ENCODE measurements around the gene C21orf58.

C21orf58 gene

DNA sequence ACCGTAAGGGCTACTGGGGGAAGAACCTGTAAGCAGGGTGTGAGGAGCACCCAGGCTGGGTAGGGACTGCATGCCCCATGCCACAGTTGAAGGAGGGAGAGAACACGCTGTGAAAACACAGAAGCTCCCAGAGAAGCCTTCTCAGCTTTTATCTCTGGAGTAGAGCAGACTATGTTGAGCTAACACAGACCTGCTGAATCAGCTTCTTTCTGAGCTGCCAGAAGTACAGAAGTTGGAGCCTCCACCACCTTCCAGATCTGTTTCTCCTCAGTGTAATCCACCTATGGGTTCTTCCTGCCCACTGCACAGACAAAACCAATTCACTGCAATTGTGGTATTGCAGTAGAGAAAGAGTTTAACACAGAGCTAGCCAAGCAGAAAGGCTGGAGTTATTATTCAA, 32.1 kb downstream of the C21orf58 start:
- no peak for DNase-seq

- DNase-seq = no peak
These were observed 34.0 kb downstream of the C21orf58 start for GRCh38 chr21:46289655-46290179.

GRCh38 chr21:46287541-46287940, 36.1 kb downstream of the C21orf58 start:
- no peak for DNase-seq

DNA sequence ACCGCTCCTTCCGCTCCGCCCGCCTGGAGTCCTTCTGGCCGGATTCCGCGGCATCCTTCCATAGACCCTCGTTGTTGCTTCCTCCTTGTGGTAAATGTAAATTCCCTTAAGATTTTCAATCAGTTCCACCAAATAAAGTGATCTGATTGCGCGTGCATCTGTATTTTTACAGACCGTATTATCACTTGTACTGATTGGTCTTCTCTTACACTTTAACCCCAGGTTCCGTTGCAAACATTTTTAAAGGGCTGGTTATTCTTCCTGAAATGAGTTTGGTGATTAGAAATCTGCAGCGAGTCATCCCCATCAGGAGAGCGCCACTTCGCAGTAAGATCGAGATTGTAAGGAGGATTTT, 37.0 kb downstream of the C21orf58 start:
- DNase-seq = no peak

- DNase-seq = peak; percentile 78 to 87
These were observed 37.7 kb downstream of the C21orf58 start, which contains the start of gene YBEY for GRCh38 chr21:46285761-46286647. Gene YBEY (plus strand): TSS chr21:46286342. CDS start chr21:46286914, 572 bp downstream.

- DNase-seq = no peak
These were observed 38.4 kb downstream of the C21orf58 start, which contains the start of gene MCM3AP for GRCh38 chr21:46285206-46285661. Gene MCM3AP (minus strand): TSS chr21:46285611. CDS start chr21:46285286, 325 bp downstream.

DNA sequence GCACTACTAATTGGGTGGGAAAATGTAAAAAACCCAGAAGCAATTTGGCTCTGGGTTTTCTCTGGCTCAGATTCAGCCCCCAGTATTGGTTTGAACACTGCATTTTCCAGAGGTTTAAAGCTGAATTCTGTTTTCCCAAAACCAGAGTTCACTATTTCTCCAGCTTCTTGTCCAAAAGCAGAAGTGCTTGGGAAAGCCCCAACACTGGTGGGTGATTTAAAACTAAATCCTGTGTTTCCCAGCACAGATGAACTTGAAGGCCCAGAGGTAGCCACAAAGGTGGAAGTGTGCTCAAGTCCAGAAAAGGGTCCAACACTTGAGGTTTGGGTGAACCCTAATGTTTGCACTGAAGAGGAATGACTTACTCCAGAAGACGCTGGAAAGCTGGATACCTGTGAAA, 38.9 kb downstream of the C21orf58 start:
- DNase-seq = no peak

- DNase-seq = no peak
These were observed 39.5 kb downstream of the C21orf58 start for GRCh38 chr21:46284077-46284644.

- DNase-seq = no peak
These were observed 48.8 kb downstream of the C21orf58 start for GRCh38 chr21:46274797-46275390.

GRCh38 chr21:46273341-46273740, 50.3 kb downstream of the C21orf58 start:
- DNase-seq = no peak

GRCh38 chr21:46269466-46269865, 54.2 kb downstream of the C21orf58 start:
- DNase-seq = no peak

GRCh38 chr21:46268371-46268770, 55.3 kb downstream of the C21orf58 start:
- DNase-seq = no peak

- DNase-seq = no peak
These were observed 56.7 kb downstream of the C21orf58 start for GRCh38 chr21:46266946-46267345.

DNA sequence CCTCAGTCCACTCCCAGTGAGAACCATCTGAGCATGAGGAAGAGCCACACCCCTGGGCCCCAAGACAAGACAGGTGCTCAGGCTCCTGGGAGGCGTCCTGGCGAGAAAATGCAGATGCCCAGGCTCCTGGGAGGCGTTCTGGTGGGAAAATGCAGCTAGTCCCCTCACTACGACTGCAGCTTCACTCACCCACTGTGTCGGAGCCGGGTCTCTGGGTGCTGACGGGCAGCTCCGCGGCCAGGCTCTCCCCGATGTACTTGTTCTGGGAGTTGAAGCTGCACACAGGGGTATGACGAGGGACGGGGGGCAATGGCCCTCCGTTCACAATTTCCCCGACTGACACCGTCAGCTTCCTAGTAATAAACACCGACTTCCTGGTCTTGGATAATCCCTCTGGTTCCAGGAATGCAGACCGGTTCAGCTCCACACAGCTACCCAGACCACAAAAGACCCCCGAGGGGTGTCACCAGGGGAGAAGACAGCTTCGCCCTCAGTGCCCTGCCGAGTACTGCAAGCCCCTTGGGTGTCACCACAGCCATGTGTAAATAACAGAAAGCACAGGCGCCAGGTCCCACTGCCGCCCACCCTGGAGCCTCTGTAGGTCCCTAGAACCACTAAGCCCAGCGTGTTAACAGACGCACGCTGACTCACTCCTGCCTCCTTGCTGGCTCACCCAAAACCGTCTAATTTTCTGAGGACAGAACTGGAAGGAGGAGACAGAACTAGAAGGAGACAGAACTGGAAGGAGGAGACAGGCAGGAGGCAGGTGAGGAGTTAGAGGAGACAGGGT, 57.7 kb downstream of the C21orf58 start:
- DNase-seq = no peak

GRCh38 chr21:46264690-46265144, 59.0 kb downstream of the C21orf58 start:
- DNase-seq = no peak

DNA sequence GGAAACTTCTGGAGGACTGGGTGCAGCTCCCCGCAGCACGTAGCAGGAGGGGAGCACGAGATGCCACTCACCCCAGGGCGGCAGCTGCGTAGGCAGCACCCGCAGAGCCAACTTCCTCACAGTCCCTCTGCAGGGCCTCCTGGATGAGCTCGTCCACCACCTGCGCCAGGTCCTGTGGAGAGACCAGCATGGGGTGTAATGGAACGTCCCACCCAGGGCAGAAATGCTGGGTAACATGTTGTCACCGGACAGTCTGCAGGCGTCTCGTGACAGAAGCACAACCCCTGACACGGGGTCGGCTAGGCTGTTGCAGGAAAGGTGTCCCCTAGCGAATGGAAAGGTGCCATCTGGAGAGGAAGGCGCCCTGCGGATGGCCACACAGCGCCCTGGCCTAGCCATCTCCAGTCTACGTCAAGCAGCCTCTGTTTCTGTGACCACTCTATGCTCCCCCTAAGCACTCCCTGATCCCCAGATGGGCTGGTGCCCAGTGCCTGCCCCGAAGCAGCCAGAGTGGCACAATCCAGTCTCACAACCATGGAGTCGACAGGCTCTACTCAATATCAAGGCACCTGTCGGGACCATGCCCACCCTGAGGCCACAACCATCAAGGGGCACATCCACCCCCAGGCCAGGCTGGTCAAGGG, 59.5 kb downstream of the C21orf58 start:
- DNase-seq = no peak

- no peak for DNase-seq
These were observed 67.1 kb downstream of the C21orf58 start for GRCh38 chr21:46256501-46256994.

- no peak for DNase-seq
These were observed 67.8 kb downstream of the C21orf58 start for GRCh38 chr21:46255758-46256337.

DNA sequence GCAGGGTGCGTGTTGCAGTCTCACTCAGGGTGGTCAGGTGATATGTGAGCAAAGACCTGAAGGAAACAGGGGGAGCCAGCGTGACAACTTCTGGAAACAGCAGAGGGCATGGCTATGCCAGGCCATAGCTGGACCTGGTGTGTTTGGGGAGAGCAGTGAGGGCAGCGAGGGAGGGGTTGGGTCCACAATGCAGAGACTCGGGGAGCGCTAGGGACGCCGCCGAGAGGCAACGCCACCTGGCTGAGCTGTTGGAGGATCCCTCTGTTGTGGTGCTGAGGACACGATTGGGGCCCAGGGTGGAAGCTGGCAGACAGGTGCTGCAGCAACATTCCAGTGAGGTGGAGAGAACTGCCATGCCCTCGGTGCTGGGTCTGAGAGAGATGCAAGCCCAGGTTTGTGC, 68.5 kb downstream of the C21orf58 start:
- DNase-seq = no peak

GRCh38 chr21:46254208-46254975, 69.3 kb downstream of the C21orf58 start:
- DNase-seq = no peak

All from CD4-positive, alpha-beta T cell treated with Interferon alpha-2 for 1 hour (primary cell).